Measurements from ENCODE around the gene CLVS2.

CLVS2 gene, protein sequence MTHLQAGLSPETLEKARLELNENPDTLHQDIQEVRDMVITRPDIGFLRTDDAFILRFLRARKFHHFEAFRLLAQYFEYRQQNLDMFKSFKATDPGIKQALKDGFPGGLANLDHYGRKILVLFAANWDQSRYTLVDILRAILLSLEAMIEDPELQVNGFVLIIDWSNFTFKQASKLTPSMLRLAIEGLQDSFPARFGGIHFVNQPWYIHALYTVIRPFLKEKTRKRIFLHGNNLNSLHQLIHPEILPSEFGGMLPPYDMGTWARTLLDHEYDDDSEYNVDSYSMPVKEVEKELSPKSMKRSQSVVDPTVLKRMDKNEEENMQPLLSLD

GRCh38 chr6:122995921-122996793 is at the start of gene CLVS2:
CLVS2 (plus strand) TSS chr6:122996235; CDS start chr6:122997778, 1,543 bp downstream.
- DNase-seq = no peak

DNA sequence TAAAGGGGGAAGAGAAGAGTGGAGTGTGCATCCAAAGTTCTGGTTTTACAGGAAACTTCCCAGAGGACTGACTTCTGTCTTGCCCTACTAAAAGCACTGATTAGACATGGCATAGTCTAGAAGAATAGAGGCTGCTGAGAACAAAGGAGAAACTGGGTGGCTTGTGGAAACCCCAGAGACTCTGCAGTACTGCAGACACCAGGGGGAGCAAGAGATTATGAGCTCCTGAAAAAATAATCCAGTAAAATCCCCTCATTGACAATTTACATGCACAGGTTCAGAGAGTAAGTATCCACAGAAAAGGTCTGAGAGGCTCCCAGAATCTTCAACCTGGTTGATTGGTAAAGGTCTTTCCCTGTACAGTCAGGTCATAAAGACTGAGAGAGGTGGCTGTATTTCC is 48.7 kb upstream of the CLVS2 start:
- DNase-seq = no peak

GRCh38 chr6:122953766-122954165 is 42.3 kb upstream of the CLVS2 start:
- no peak for DNase-seq

GRCh38 chr6:122956376-122956775 is 39.7 kb upstream of the CLVS2 start:
- no peak for DNase-seq

GRCh38 chr6:122962000-122962624 is 33.9 kb upstream of the CLVS2 start:
- DNase-seq = no peak

- DNase-seq = no peak
These were observed 26.0 kb upstream of the CLVS2 start for GRCh38 chr6:122969999-122970533.

DNA sequence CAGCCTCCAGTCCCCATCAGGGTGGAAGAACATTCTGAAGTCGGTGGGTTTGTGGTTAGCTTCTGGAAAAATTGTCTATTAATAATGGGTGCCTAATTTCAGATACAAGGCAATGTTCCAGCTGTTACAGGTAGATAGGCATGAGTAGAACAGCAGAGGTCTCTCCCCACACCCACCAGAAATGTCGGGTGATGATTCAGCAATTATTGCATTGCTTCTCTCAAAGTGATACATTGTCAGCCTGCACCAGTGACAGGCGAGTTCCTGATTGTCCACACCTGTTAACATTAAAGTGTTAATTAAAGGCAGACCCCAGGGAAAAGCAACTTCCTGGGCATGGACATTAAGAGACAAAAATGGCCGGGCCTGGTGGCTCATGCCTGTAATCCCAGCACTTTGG is 18.9 kb upstream of the CLVS2 start:
- no peak for DNase-seq

- DNase-seq = no peak
These were observed 11.6 kb upstream of the CLVS2 start for GRCh38 chr6:122984393-122984792.

DNA sequence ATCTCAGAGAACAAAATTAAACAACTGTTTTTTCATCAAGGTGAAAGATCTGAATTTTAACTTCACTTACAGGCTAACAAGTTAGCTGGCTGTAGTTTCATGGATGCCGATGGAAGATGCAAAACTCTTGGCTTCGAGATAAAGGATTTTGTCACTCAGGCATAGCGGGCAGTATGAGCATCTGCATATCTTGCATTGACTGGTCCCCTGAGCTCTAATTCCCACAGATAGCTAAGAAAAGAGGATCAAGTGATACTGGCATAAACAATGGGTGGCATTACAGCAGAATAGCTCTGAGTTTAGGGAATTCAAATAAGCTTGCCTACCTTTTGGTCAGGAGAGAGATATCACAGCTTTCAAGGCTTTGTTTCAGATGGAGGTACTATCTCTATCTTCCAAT is 1.8 kb upstream of the CLVS2 start:
- DNase-seq = no peak

DNA sequence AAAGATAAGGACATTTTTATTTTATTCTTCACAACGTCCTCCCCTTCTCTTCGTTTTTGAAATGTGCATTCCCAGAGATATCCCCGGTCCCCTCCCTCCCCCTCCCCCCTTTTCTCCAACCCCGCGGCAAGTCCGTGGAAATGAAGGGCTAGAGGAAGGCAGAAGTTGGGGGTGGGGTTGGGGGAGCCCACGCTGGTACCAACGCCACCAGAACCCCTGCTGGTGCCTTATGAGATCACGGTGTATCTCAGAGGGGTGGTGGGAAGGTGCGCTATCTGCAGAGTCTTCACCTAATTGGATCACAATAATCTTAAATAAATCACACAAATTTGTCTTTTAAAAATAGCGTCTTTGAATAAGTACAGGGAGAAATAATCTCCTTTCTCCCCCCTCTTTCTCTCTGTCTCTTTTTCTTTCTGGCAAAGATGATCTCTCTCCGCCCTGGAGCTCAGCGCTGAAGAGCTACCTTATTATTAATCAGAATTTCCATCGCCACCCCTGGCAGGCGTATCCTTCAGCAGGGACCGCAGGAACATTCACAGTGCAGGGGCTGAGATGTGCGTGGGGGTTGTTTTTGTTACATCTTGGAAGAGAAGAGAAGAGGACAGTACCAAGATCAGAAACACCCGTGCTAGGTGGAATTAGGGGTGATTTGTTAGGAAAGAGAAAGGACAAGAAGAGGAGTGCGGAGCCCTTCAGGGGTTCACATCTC is 915 bp downstream of the CLVS2 start:
- no peak for DNase-seq

GRCh38 chr6:122997541-122998150 is 1.6 kb downstream of the CLVS2 start:
- no peak for DNase-seq

- DNase-seq = no peak
These were observed 2.5 kb downstream of the CLVS2 start for GRCh38 chr6:122998403-122998975.

DNA sequence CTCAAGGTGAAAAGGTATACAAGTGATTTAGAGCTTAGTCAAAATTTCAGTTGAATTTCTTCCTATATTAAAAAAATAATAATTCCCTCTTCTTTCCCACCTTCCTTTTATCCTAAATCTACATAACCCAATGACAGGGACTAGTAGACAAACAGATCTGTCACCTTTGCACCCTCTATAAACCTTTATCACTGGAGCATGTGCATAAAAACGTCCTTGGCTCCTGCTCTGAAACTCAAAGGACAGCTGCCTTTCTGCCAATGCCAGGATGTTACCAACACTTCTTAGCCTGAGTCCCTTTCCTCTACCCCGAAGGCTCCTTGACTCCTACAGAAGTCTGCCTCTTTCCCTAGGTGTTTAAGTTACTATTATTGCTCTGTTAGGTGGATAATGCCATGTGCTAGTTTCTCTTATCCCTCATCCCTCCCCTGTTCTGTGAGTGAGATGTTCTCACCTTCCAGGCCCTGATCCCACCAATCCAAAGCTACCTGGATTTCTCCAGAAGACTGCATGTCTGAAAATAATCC is 4.3 kb downstream of the CLVS2 start:
- no peak for DNase-seq

GRCh38 chr6:123001540-123001939 is 5.5 kb downstream of the CLVS2 start:
- DNase-seq = no peak

GRCh38 chr6:123007885-123008284 is 11.8 kb downstream of the CLVS2 start:
- no peak for DNase-seq

DNA sequence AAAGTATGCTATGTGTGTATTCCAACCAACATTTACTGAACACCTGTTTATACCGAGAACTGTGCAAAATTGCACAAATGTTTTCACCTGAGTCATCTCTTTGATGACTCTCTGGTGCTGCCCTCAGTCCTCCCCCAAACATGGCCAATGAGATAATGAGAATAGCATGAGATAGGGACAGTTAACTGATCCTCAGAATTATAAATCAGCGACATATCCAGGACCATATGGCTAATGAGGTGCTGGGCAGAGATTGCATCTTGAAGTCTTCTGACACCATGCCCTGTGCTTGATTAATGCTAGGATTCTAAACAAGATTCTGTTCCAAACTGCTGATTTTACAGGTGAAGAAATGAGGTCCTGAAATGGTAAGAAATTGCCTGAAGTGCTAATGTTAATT is 13.0 kb downstream of the CLVS2 start:
- DNase-seq = no peak

- no peak for DNase-seq
These were observed 18.8 kb downstream of the CLVS2 start for GRCh38 chr6:123014835-123015234.

DNA sequence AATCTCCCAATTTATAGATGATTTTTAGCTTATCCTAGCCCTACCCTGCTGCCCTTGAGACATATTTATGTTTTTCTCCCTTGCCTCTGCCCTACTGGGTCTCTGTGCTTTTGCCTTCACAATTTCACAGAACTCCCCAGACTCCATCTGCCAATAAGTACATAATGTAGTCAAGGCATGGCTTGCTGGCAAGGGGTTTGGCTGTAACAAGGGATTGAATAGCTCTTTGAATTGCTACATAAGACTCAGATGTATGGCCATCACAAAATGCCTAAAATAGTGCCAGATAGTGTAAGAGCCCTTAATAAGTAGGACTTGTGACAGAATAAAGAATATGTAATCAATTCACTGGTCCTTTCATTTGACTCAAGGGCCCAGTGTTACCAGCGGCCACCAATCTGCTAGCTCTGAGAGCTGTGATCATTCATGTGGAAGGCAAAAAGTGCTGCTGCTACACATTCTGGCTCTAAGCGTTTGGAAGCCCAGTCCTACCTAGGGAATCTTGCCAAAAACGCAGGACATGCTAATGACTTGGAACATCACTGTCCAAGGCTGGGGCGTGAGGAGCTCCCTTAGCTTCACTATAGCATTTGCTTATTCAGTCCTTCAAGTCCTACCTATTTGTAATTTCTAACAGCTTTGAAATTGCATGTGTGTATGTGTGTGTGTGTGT is 20.5 kb downstream of the CLVS2 start:
- DNase-seq = no peak

GRCh38 chr6:123017104-123017682 is 21.2 kb downstream of the CLVS2 start:
- DNase-seq = no peak

- no peak for DNase-seq
These were observed 26.9 kb downstream of the CLVS2 start for GRCh38 chr6:123022975-123023374.

DNA sequence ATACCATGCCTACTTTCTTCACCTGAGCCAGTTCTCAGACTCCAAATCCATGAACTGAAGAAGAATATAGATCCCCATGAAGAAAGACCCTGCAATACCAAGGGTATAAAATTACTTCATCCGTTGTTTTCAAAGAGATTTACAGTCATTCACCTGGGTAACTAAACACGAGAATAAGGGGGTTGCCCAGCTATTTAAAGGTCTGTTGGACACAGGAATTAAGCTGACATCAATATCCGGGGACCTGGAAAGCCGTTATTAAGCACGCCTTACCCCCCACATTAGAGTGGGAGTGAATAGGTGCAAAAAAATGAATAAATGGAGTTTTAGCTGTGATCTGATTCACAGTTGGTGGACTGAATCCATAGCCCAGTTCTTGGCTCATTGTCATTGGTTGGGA is 28.9 kb downstream of the CLVS2 start:
- no peak for DNase-seq

All from activated CD8-positive, alpha-beta memory T cell treated with anti-CD3 and anti-CD28 coated beads for 24 hours (primary cell).